ENCODE results near the gene BCAP31. TPM values are rescaled to one million over a fixed set of nuclear protein-coding genes. Genes with fewer than 3 reads are reported as not detected.

BCAP31 gene
- total RNA-seq, 4 donors from 2014 or later: 37.6 to 113 (median 74.4) TPM

DNA sequence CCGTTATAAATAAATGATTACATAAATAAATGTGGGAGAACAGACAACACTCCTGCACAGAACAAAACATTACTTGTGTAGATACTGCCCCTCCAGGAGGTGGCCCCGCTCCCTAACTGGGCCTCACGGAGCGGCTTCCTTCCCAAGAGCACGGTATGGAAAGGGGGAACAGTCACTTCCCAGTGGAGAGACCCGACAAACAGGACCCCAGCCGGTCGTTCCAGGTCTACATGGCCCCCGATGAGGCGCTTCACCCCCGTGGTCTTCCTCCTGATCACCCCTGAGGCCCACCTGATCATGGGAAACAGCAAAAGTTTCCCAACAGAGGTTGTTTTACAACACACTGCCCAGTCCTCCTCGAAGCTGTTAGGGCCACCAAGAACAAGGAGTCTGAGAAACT lies 43.0 kb downstream of the BCAP31 start:
- 70% methylated on average over 12 of the region's 12 CpGs; no CpG with 5 or more reads in 1 of the 2 donors for WGBS, 2 donors (ENCODE audit: low coverage in 1 of 2)
- Histone ChIP-seq H3K9me3 (no peaks in the 10 kb centered on the region), H3K4me1 (no peaks in the 10 kb centered on the region), H3K4me3 (no peak overlapping the region), H3K27me3 (no peaks in the 10 kb centered on the region), H3K27ac (no peak overlapping the region), H3K36me3 (no peaks in the 10 kb centered on the region)
- TF ChIP-seq, protein P1, sequence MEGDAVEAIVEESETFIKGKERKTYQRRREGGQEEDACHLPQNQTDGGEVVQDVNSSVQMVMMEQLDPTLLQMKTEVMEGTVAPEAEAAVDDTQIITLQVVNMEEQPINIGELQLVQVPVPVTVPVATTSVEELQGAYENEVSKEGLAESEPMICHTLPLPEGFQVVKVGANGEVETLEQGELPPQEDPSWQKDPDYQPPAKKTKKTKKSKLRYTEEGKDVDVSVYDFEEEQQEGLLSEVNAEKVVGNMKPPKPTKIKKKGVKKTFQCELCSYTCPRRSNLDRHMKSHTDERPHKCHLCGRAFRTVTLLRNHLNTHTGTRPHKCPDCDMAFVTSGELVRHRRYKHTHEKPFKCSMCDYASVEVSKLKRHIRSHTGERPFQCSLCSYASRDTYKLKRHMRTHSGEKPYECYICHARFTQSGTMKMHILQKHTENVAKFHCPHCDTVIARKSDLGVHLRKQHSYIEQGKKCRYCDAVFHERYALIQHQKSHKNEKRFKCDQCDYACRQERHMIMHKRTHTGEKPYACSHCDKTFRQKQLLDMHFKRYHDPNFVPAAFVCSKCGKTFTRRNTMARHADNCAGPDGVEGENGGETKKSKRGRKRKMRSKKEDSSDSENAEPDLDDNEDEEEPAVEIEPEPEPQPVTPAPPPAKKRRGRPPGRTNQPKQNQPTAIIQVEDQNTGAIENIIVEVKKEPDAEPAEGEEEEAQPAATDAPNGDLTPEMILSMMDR (IDR thresholded peaks at IDR 0.05): no peak
- no peak for TF ChIP-seq POLR2AphosphoS5 (IDR thresholded peaks at IDR 0.05)
- no peak for TF ChIP-seq EP300 (IDR thresholded peaks at IDR 0.05; ENCODE audit: low read depth)
- no peak for TF ChIP-seq POLR2A (IDR thresholded peaks at IDR 0.05)
- intact Hi-C loops (cut with DNase I; ENCODE audit: low total_unique reads) (no loop called here), in situ Hi-C loops (cut with MboI; ENCODE audit: low pct_ligation_motif_present in 1 of 4, low pct_unique_long_range_greater_than_20kb in 1 of 4, low sequenced_read_pairs in 3 of 4) (no loop called here)
- DNase-seq: no peak

GRCh38 chrX:153674219-153674851 lies 49.9 kb downstream of the BCAP31 start:
- H3K4me1 ChIP-seq: no peaks in the 10 kb centered on the region
- 83% methylated on average over 27 of the region's 27 CpGs; no CpG with 5 or more reads in 1 of the 2 donors for WGBS, 2 donors (ENCODE audit: low coverage in 1 of 2)
- no peaks in the 10 kb centered on the region for H3K36me3 ChIP-seq
- no peak overlapping the region for H3K4me3 ChIP-seq
- TF ChIP-seq POLR2AphosphoS5 (IDR thresholded peaks at IDR 0.05) (no peak), EP300 (IDR thresholded peaks at IDR 0.05; ENCODE audit: low read depth) (no peak), POLR2A (IDR thresholded peaks at IDR 0.05) (no peak)
- TF ChIP-seq, protein P1 (IDR thresholded peaks at IDR 0.05): no peak
- no peaks in the 10 kb centered on the region for H3K9me3 ChIP-seq
- in situ Hi-C loops (cut with MboI; ENCODE audit: low pct_ligation_motif_present in 1 of 4, low pct_unique_long_range_greater_than_20kb in 1 of 4, low sequenced_read_pairs in 3 of 4): loop anchor here (25.0 kb wide), 2 partner anchors 112 to 712 kb away; no protein-coding TSS in a partner anchor
- H3K27me3 ChIP-seq: peaks cover 30% of the 10 kb centered on the region
- H3K27ac ChIP-seq: no peak overlapping the region
- intact Hi-C loops (cut with DNase I; ENCODE audit: low total_unique reads): no loop called here
- no peak for DNase-seq

- Histone ChIP-seq H3K36me3 (no peaks in the 10 kb centered on the region), H3K9me3 (no peaks in the 10 kb centered on the region), H3K4me1 (no peaks in the 10 kb centered on the region), H3K27me3 (peaks cover 30% of the 10 kb centered on the region), H3K27ac (peak within 1 kb of the TSS in 3 of 4 donors; percentile 9 to 60 (median 49)), H3K4me3 (peak within 1 kb of the TSS in 1 of 4 donors; percentile 23)
- no peak for DNase-seq
- WGBS, 2 donors (ENCODE audit: low coverage in 1 of 2): 71% methylated on average over 51 of the region's 98 CpGs; no CpG with 5 or more reads in 1 of the 2 donors
- in situ Hi-C loops (cut with MboI; ENCODE audit: low pct_ligation_motif_present in 1 of 4, low pct_unique_long_range_greater_than_20kb in 1 of 4, low sequenced_read_pairs in 3 of 4): loop anchor here (25.0 kb wide), 2 partner anchors 111 to 711 kb away; no protein-coding TSS in a partner anchor
- intact Hi-C loops (cut with DNase I; ENCODE audit: low total_unique reads): no loop called here
- no peak for TF ChIP-seq POLR2AphosphoS5 (IDR thresholded peaks at IDR 0.05)
- no peak for TF ChIP-seq POLR2A (IDR thresholded peaks at IDR 0.05)
Measured at GRCh38 chrX:153673428-153674218, 50.6 kb downstream of the BCAP31 start, which contains the start of gene PNCK. TSS of gene PNCK (minus strand) at chrX:153673813. CDS start at chrX:153673076, 737 bp downstream.

DNA sequence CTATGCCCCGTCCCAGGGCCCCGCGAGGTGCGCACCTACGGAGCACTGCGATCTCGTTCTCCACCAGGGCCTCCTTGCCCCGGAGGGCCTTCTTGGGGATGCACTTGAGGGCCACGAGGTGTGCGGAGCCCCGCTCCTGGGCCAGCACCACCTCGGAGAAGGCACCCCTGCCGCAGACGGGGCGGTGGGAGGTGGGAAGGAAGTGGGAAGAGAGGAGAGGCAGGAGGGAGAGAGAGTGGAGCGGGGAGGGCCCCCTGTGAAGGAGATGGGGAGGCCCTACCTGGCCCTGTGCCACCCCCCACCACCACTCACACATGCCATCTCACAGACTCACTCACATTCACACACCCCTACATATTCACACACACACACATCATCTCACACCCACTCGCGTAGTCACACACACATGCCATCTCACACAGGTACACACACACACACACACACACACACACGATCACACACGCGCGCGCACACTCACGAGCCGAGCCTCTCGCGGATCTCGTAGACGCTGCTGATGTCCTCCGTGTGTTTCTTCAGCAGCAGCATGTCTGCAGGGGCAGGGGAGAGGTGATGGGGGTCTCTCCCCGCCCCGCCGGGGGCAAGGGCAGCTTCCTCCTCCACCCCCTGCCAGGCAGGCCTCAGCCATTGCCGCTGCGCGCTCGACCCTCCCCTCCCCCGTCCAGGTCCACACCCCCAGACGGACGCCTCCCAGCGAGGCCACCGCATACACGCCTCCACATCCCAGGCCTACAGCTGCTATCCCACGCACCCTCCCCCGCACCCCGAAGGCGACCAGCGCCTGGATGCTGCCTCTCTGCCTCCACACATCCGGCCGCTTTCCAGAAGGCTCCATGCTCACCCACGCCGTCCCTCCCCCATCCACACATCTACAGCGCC lies 51.4 kb downstream of the BCAP31 start:
- in situ Hi-C loops (cut with MboI; ENCODE audit: low pct_ligation_motif_present in 1 of 4, low pct_unique_long_range_greater_than_20kb in 1 of 4, low sequenced_read_pairs in 3 of 4): loop anchor here (25.0 kb wide), 2 partner anchors 110 to 710 kb away; no protein-coding TSS in a partner anchor
- no peak for DNase-seq
- 61% methylated on average over 50 of the region's 53 CpGs; no CpG with 5 or more reads in 1 of the 2 donors for WGBS, 2 donors (ENCODE audit: low coverage in 1 of 2)
- H3K4me3 ChIP-seq: peak overlapping the region in 1 of 4 donors; percentile 23
- H3K9me3 ChIP-seq: no peaks in the 10 kb centered on the region
- peaks cover 0 to 2% (median 0%) of the 10 kb centered on the region in 4 donors for H3K4me1 ChIP-seq
- peaks cover 30% of the 10 kb centered on the region for H3K27me3 ChIP-seq
- H3K36me3 ChIP-seq: no peaks in the 10 kb centered on the region
- H3K27ac ChIP-seq: peak overlapping the region in 3 of 4 donors; percentile 9 to 60 (median 49)
- TF ChIP-seq POLR2AphosphoS5 (IDR thresholded peaks at IDR 0.05) (no peak), EP300 (IDR thresholded peaks at IDR 0.05; ENCODE audit: low read depth) (no peak), POLR2A (IDR thresholded peaks at IDR 0.05) (no peak)
- TF ChIP-seq, protein P1 (IDR thresholded peaks at IDR 0.05): no peak
- intact Hi-C loops (cut with DNase I; ENCODE audit: low total_unique reads): no loop called here

Measured in transverse colon (tissue), 4 donors.